Measurements from ENCODE around the gene FAM221A. TPM values are rescaled to one million over a fixed set of nuclear protein-coding genes. Genes with fewer than 3 reads are reported as not detected.
A peak's percentile ranks its signal among the peaks of the same experiment; 100 is the strongest.

FAM221A gene, protein sequence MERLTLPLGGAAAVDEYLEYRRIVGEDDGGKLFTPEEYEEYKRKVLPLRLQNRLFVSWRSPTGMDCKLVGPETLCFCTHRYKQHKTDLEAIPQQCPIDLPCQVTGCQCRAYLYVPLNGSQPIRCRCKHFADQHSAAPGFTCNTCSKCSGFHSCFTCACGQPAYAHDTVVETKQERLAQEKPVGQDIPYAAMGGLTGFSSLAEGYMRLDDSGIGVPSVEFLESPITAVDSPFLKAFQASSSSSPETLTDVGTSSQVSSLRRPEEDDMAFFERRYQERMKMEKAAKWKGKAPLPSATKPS
- total RNA-seq (1 to 10 TPM; 8.5 to 8.7 TPM), polyA plus RNA-seq (1 to 10 TPM; 1.8 to 9.8 TPM)
- long read RNA-seq, donor 1, partial matches to known transcripts: 2 of 12 reads
- long read RNA-seq, donor 1, other reads (novel, unspliced or antisense): 5 of 12 reads
- long read RNA-seq, donor 2, partial matches to known transcripts: 4 of 4 reads
- long read RNA-seq, donor 2, other reads (novel, unspliced or antisense): 0 of 4 reads

DNA sequence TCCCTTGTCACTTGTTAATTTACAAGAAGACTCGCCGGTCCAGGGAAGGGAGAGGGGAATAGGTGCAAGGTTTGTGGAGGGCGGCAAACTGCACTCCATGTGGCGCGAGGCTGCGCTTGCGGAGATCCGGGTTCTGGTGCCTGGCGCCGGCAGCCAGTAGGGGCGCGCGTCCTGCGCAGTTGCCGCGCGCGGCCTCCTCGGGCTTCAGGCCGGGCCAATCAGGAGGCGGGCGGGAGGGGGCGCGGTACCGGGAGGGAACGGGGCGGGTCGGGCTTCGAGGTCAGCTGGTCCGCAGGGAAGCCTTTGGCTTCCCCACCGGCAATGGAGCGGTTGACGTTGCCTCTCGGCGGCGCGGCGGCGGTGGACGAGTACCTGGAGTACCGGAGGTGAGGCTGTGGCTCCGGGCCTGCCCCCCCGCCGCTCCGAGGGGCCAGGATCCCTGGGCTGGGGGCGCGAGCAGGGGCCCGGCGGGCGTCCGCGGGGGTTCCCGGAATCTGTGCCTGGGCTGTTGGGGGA lies at the start of gene FAM221A:
FAM221A (plus strand) TSS at position 302 of the 516 bp plus-strand sequence; CDS start at position 322, 20 bp downstream.
- peak; percentile 94 to 97 for DNase-seq
- intact Hi-C loops (cut with DNase I): loop anchor here (5.0 kb wide), 1 partner anchor 83 kb away; the partner anchor contains the start of gene CCDC126 (in 2 of the 2)
- H3K4me1 ChIP-seq (ENCODE audit: control insufficient read depth in 1 of 2, insufficient read depth in 2 of 2, low read length in 2 of 2): no peaks in the 10 kb centered on the region
- WGBS, 2 donors: 0 to 1% methylated on average over 51 to 53 of the region's 53 CpGs
- H3K9me3 ChIP-seq (ENCODE audit: control insufficient read depth, low read length): no peaks in the 10 kb centered on the region
- peak within 1 kb of the TSS; percentile 73 to 85 for H3K4me3 ChIP-seq (ENCODE audit: low read length in 2 of 2)
- ATAC-seq (ENCODE audit: low FRiP score): peak; percentile 99
- peak within 1 kb of the TSS in 1 of 2 donors; percentile 29 for H3K27ac ChIP-seq (ENCODE audit: low read depth in 1 of 2, low read length in 2 of 2)
- no peaks in the 10 kb centered on the region for H3K27me3 ChIP-seq (ENCODE audit: control insufficient read depth in 1 of 2, insufficient read depth in 2 of 2, low read length in 1 of 2)
- H3K36me3 ChIP-seq (ENCODE audit: control insufficient read depth in 1 of 2, insufficient read depth in 2 of 2, low read length in 1 of 2): no peaks in the 10 kb centered on the region

GRCh38 chr7:23633417-23633816 lies 46.6 kb upstream of the FAM221A start:
- Histone ChIP-seq H3K27ac (ENCODE audit: low read depth in 1 of 2, low read length in 2 of 2) (no peak overlapping the region), H3K27me3 (ENCODE audit: control insufficient read depth in 1 of 2, insufficient read depth in 2 of 2, low read length in 1 of 2) (no peaks in the 10 kb centered on the region), H3K4me1 (ENCODE audit: control insufficient read depth in 1 of 2, insufficient read depth in 2 of 2, low read length in 2 of 2) (no peaks in the 10 kb centered on the region), H3K4me3 (ENCODE audit: low read length in 2 of 2) (no peak overlapping the region), H3K9me3 (ENCODE audit: control insufficient read depth, low read length) (no peaks in the 10 kb centered on the region), H3K36me3 (ENCODE audit: control insufficient read depth in 1 of 2, insufficient read depth in 2 of 2, low read length in 1 of 2) (no peaks in the 10 kb centered on the region)
- no peak for ATAC-seq (ENCODE audit: low FRiP score)
- no peak for DNase-seq
- WGBS, 2 donors: 95 to 98% methylated on average over 7 of the region's 7 CpGs
- intact Hi-C loops (cut with DNase I): no loop called here

DNA sequence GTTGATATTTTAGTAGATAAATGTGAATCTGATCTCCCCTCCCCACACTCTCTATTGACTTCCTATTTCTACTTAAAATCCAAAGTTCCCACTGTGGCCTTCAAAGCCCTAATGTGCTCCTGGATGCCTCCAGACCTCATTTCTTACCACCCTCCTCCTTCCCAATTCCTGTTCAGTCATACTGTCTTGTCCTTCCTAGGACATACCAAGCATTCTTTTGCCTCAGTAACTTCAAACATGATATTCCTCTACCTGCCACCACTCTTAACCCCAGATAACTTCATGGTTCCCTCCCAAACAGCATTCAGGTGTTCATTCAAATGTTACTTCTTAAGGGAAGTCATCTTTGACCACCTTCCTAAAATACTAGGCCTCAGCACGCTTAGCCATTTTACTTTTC lies 34.2 kb upstream of the FAM221A start:
- intact Hi-C loops (cut with DNase I): no loop called here
- DNase-seq (no peak), ATAC-seq (ENCODE audit: low FRiP score) (no peak)
- Histone ChIP-seq H3K36me3 (ENCODE audit: control insufficient read depth in 1 of 2, insufficient read depth in 2 of 2, low read length in 1 of 2) (peaks cover 0 to 2% of the 10 kb centered on the region in 2 donors), H3K4me1 (ENCODE audit: control insufficient read depth in 1 of 2, insufficient read depth in 2 of 2, low read length in 2 of 2) (no peaks in the 10 kb centered on the region), H3K27ac (ENCODE audit: low read depth in 1 of 2, low read length in 2 of 2) (no peak overlapping the region), H3K4me3 (ENCODE audit: low read length in 2 of 2) (no peak overlapping the region), H3K27me3 (ENCODE audit: control insufficient read depth in 1 of 2, insufficient read depth in 2 of 2, low read length in 1 of 2) (no peaks in the 10 kb centered on the region), H3K9me3 (ENCODE audit: control insufficient read depth, low read length) (no peaks in the 10 kb centered on the region)
- WGBS, 2 donors: 94 to 95% methylated on average over 1 of the region's 1 CpG

GRCh38 chr7:23653942-23654341 lies 26.1 kb upstream of the FAM221A start:
- H3K9me3 ChIP-seq (ENCODE audit: control insufficient read depth, low read length): peaks cover 4% of the 10 kb centered on the region
- H3K4me1 ChIP-seq (ENCODE audit: control insufficient read depth in 1 of 2, insufficient read depth in 2 of 2, low read length in 2 of 2): no peaks in the 10 kb centered on the region
- ATAC-seq (ENCODE audit: low FRiP score) (no peak), DNase-seq (no peak)
- no peak overlapping the region for H3K27ac ChIP-seq (ENCODE audit: low read depth in 1 of 2, low read length in 2 of 2)
- H3K36me3 ChIP-seq (ENCODE audit: control insufficient read depth in 1 of 2, insufficient read depth in 2 of 2, low read length in 1 of 2): no peaks in the 10 kb centered on the region
- WGBS, 2 donors: 90% methylated on average over 5 of the region's 5 CpGs
- H3K4me3 ChIP-seq (ENCODE audit: low read length in 2 of 2): no peak overlapping the region
- intact Hi-C loops (cut with DNase I): no loop called here
- H3K27me3 ChIP-seq (ENCODE audit: control insufficient read depth in 1 of 2, insufficient read depth in 2 of 2, low read length in 1 of 2): no peaks in the 10 kb centered on the region

- DNase-seq (no peak), ATAC-seq (ENCODE audit: low FRiP score) (no peak)
- no peaks in the 10 kb centered on the region for H3K27me3 ChIP-seq (ENCODE audit: control insufficient read depth in 1 of 2, insufficient read depth in 2 of 2, low read length in 1 of 2)
- H3K36me3 ChIP-seq (ENCODE audit: control insufficient read depth in 1 of 2, insufficient read depth in 2 of 2, low read length in 1 of 2): no peaks in the 10 kb centered on the region
- H3K27ac ChIP-seq (ENCODE audit: low read depth in 1 of 2, low read length in 2 of 2): no peak overlapping the region
- 0% methylated on average over 1 of the region's 1 CpG for WGBS, 2 donors
- H3K9me3 ChIP-seq (ENCODE audit: control insufficient read depth, low read length): peaks cover 4% of the 10 kb centered on the region
- H3K4me1 ChIP-seq (ENCODE audit: control insufficient read depth in 1 of 2, insufficient read depth in 2 of 2, low read length in 2 of 2): no peaks in the 10 kb centered on the region
- intact Hi-C loops (cut with DNase I): no loop called here
- H3K4me3 ChIP-seq (ENCODE audit: low read length in 2 of 2): no peak overlapping the region
These were observed 25.5 kb upstream of the FAM221A start for GRCh38 chr7:23654508-23654907.

DNA sequence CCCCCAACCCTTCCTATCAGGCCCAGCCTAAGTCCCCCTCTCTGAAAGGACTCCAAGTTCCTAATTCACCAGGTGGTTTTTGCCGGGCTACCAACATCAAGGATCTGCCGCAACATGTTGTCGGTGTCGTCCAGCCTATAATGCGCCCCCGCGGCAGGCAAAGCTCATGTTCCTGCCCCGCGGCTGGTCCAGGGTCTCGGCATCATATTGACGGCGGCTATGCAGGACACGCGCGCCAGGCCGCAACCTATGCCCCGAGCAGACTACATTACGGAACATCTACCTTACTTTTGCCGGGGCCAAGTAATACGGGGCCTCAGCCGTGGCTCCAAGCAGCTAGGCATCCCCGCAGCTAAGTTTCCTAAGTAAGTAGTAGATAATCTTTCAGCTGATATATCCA lies 24.6 kb upstream of the FAM221A start:
- ATAC-seq (ENCODE audit: low FRiP score) (no peak), DNase-seq (no peak)
- H3K9me3 ChIP-seq (ENCODE audit: control insufficient read depth, low read length): peaks cover 4% of the 10 kb centered on the region
- H3K27ac ChIP-seq (ENCODE audit: low read depth in 1 of 2, low read length in 2 of 2): no peak overlapping the region
- H3K4me3 ChIP-seq (ENCODE audit: low read length in 2 of 2): no peak overlapping the region
- intact Hi-C loops (cut with DNase I): no loop called here
- H3K27me3 ChIP-seq (ENCODE audit: control insufficient read depth in 1 of 2, insufficient read depth in 2 of 2, low read length in 1 of 2): no peaks in the 10 kb centered on the region
- H3K36me3 ChIP-seq (ENCODE audit: control insufficient read depth in 1 of 2, insufficient read depth in 2 of 2, low read length in 1 of 2): no peaks in the 10 kb centered on the region
- H3K4me1 ChIP-seq (ENCODE audit: control insufficient read depth in 1 of 2, insufficient read depth in 2 of 2, low read length in 2 of 2): no peaks in the 10 kb centered on the region
- 97% methylated on average over 22 of the region's 22 CpGs for WGBS, 2 donors

DNA sequence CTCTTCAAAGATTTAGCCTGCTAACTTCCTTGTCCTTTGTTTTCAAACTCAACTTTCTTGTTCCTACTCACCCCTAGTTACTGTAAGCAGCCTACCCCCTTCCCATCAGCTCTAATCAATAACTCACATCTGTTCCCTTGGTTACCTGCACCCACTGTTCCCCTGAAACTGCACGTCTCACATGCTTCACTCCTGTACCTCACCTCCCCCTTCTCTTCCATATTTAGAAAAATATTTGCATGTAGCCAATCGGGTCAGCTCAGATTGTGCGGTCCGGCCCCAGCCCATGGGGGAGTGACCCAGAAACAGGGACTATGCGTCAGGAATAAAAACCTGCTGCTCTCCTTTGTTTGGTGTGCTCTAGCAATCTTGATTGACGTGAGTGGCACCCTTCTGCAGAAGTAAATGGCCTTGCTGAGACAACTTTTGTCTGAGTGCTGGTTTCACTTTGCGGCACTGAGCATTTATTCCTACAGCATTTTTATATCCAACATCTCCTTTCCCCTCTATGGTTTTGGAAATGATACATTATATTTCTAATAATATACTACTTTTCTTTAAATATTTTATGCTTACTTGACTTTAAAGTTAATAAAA lies 21.1 kb upstream of the FAM221A start:
- 79 to 90% methylated on average over 7 of the region's 7 CpGs for WGBS, 2 donors
- intact Hi-C loops (cut with DNase I): no loop called here
- Histone ChIP-seq H3K36me3 (ENCODE audit: control insufficient read depth in 1 of 2, insufficient read depth in 2 of 2, low read length in 1 of 2) (no peaks in the 10 kb centered on the region), H3K4me3 (ENCODE audit: low read length in 2 of 2) (no peak overlapping the region), H3K27me3 (ENCODE audit: control insufficient read depth in 1 of 2, insufficient read depth in 2 of 2, low read length in 1 of 2) (no peaks in the 10 kb centered on the region), H3K27ac (ENCODE audit: low read depth in 1 of 2, low read length in 2 of 2) (no peak overlapping the region), H3K4me1 (ENCODE audit: control insufficient read depth in 1 of 2, insufficient read depth in 2 of 2, low read length in 2 of 2) (no peaks in the 10 kb centered on the region), H3K9me3 (ENCODE audit: control insufficient read depth, low read length) (peaks cover 4% of the 10 kb centered on the region)
- no peak for ATAC-seq (ENCODE audit: low FRiP score)
- DNase-seq: no peak

DNA sequence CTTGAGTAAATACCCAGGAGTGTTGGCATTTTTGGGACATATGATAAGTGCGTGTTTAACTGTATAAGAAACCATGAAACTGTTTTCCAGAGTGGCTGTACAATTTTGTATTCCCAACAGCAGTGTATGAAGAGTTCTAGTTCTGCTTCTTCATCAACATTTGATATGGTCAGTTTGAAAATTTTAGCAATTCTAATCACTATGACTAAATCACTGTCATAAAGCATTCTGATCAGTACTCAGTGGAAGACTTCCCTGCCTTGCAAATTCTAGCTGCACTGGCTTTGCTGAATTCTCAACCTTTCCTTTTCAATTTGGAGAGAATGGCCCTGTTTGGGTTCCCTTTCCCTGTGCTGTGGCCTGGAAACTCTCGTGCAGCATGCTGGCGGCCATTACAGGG lies 18.6 kb upstream of the FAM221A start:
- no peaks in the 10 kb centered on the region for H3K9me3 ChIP-seq (ENCODE audit: control insufficient read depth, low read length)
- no peaks in the 10 kb centered on the region for H3K36me3 ChIP-seq (ENCODE audit: control insufficient read depth in 1 of 2, insufficient read depth in 2 of 2, low read length in 1 of 2)
- DNase-seq: no peak
- intact Hi-C loops (cut with DNase I): no loop called here
- ATAC-seq (ENCODE audit: low FRiP score): no peak
- no peaks in the 10 kb centered on the region for H3K27me3 ChIP-seq (ENCODE audit: control insufficient read depth in 1 of 2, insufficient read depth in 2 of 2, low read length in 1 of 2)
- no peak overlapping the region for H3K4me3 ChIP-seq (ENCODE audit: low read length in 2 of 2)
- no peak overlapping the region for H3K27ac ChIP-seq (ENCODE audit: low read depth in 1 of 2, low read length in 2 of 2)
- H3K4me1 ChIP-seq (ENCODE audit: control insufficient read depth in 1 of 2, insufficient read depth in 2 of 2, low read length in 2 of 2): no peaks in the 10 kb centered on the region
- 62 to 68% methylated on average over 3 of the region's 3 CpGs for whole genome bisulfite sequencing, 2 donors
